ENCODE measurements around the gene HSD17B13.
"Not testable (repeated sequence)": the region's sequence is repeated elsewhere in the genome, so short reads cannot be mapped to it uniquely, and the experiment has no call there.

The HSD17B13 gene

DNA sequence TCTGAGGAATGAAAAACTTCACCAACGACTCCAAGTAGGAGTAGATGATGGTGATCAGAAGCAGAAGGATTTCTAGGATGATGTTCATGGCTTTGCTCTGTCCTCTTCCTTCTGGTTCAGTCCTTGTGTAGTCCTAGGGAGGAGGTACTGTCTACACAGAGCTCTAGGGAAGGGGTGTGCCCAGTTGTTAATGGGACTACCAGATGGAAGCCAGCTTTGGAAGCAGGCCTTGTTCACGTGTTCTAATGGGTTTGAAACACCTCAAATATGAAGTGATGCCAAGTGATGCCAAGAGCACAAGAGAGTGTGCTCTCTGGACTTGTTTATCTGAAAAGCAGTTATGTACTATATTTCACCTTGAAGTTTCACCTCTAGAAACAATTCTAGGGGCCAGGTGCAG lies at the start of gene HSD17B13:
TSS of gene HSD17B13 (minus strand) at position 129 of the 400 bp plus-strand sequence. CDS start at position 88, 41 bp downstream.
- no peak for DNase-seq (ENCODE audit: low spot score)

DNA sequence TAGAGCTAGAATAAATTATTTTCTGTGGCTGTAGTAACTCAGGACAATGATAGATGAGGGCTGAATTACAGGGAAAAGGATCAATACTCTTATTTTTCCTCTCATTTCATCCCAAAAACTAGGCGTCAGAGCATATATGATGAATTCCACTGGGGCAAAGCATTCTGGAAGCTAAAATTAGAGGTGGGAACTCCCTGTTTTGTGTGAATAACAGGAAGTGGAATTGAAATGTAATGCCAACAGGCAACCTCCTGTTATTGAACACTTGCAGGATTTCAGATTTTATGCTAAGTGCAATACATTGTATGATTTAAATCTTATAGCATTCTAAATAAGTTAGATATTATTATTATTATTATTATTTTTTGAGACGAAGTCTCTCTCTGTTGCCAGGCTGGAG lies 47.4 kb upstream of the HSD17B13 start:
- DNase-seq (ENCODE audit: low spot score), result no peak

DNA sequence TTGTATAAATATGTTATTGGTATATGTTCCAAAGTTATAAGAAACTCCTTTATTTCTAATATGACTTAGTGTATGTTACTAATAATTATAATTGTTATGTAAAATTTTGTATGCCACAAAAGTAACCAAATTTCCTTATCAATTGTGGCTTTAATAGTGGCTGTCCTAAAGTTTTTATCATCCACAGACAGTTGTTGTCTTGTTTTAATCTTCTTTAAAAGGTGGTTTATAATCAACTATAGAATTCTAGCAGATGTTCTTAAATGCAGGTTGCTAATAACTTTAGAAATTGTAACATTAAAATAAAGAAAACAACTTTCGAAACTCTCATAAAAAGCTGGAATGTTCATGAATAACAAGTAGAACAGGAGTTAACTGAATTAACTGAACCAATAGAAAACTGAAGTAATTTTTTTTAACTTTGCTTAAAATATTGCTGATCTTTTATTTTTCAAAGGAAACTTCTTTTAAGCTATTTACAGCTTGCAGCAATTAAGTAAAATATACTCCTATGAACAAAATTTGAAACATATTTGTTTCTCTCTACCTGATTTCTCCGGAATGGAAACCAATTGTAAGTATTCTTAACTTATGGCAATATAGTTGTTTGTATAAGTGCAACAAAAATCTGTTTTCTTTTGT lies 44.0 kb upstream of the HSD17B13 start:
- no peak for DNase-seq (ENCODE audit: low spot score)

DNA sequence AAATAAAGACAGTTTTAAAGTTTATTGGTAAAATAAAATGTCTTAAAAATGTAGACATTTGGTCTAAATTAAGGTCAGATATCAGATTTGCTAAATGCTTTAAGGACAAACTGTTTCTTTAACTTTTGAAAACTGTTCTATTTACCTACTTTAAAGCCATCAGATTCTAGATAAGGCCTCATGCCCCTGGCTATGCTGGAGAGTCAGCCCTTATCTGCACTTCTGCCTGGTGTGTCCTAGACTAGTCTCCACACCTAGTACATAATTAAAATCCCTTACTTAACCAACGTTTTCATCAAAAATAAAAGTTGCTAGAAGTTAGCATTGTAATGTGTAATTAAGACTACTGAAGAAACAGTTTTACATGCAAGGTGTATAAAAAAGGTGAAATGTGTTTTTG lies 42.7 kb upstream of the HSD17B13 start:
- DNase-seq (ENCODE audit: low spot score), result no peak

DNA sequence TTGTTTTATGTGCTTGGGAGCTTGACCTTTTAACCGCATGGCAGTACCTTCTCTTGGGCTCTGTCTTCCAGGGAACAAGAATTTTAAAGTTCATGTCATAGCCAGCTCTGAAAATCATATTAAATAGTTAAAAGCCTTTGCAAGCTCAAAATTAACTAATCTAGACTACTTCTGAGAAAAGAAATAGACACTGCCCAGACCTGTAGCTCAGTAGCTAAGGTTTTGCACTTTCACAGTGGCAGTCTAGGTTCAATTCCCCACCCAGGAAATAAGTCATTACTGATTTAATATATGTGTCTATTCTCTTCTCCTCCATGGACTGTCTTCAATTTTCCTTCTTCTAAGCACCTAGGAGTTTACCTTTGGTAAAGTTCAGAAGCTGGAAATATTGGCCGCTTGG lies 40.9 kb upstream of the HSD17B13 start:
- DNase-seq (ENCODE audit: low spot score), result no peak

GRCh38 chr4:87360338-87360935 lies 37.8 kb upstream of the HSD17B13 start:
- no peak for DNase-seq (ENCODE audit: low spot score)

- no peak for DNase-seq (ENCODE audit: low spot score)
Measured at GRCh38 chr4:87359258-87359657, 36.6 kb upstream of the HSD17B13 start.

DNA sequence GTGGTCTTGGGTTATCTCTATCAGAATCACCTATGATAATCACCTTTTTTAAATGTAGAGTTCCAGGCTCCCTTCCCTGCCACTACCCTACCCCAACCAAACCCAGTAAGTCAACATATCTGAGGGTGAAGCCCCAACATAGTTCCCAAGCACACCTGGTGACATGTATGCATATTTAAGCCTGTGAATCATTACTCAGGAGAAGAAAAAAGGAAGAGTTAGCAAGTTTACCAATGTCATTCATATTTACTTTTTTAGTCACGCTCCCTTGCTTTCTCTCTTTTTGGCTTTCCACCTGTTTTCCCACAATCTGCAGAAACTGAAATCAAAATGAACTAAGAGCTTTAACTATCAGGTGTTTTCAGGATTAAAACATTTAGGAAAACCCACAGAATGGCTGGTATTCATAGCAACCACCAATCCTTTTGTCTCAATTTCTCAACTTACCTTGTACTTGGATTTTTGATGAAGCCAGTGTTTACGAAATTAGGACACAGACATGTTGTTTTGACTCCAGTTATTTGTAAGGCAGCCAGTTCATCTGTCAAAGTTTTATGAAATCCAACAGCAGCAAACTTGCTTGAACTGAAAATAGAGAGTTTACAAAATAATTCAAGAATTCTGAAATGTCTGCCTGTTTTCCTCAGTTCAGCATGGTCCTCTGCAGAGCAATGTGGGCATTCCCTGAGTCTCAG lies 34.3 kb upstream of the HSD17B13 start:
- no peak for DNase-seq (ENCODE audit: low spot score)

DNA sequence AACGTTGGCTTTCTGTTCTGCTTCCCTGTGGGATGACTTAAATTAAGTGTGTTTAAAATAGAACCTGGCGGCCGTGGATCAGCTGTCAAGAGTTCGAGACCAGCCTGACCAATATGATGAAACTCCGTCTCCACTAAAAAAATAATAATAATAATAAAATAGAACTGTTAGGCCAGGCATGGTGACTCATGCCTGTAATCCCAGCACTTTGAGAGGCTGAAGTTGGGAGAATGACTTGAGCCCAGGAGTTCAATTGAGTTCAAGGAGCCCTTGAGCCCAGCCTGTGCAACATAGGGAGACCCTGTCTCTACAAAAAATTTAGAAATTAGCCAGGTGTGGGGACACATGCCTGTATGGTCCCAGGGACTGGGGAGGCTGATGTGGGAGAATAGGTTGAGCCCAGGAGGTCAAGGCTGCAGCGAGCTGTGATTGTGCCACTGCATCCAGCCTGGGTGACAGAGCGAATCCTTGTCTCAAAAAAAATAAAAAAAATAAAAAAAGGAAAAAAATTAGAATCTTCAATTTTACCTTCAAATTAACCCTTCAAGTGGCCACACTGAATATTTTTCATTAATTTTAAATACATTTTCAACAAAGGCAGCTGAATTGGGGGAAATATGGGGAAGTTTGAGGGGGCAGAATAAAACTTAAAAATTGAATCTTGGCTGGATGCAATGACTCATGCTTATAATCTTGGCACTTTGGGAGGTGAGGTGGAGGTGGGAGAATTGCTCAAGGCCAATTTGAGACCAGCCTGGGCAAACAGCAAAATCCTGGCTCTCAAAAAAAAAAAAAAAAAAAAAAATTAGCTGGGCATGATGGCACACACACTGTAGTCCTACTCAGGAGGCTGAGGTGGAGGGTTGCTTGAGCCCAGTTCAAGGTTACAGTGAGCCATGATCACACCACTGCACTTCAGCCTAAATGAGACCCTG lies 31.8 kb upstream of the HSD17B13 start:
- no peak for DNase-seq (ENCODE audit: low spot score)

- peak; percentile 33 for DNase-seq (ENCODE audit: low spot score)
Measured at GRCh38 chr4:87353592-87353991, 30.9 kb upstream of the HSD17B13 start.

GRCh38 chr4:87345139-87345538 lies 22.5 kb upstream of the HSD17B13 start:
- DNase-seq (ENCODE audit: low spot score), result no peak

GRCh38 chr4:87342872-87343271 lies 20.2 kb upstream of the HSD17B13 start:
- DNase-seq (ENCODE audit: low spot score), result no peak

- DNase-seq (ENCODE audit: low spot score), result not testable (repeated sequence)
Measured at GRCh38 chr4:87341954-87342635, 19.4 kb upstream of the HSD17B13 start.

DNA sequence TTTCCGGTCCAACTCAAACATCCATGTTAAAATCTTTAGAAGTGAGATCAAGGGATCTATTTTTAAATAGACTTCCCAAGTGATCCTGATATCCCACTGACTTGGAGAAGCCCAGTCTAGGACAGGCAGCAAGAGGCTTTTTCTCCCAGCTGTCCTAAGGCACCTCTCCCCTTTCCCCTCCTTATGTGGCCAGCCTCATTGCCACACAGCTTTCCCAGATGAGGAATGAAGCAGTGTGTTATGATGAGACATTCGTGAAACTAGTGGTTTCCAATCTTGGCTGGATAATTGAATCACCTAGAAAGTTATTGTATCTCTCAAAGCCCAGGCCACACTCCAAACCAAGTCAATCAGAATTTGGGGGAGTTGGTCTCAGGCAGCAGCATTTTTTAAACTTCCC lies 16.8 kb upstream of the HSD17B13 start:
- no peak for DNase-seq (ENCODE audit: low spot score)

DNA sequence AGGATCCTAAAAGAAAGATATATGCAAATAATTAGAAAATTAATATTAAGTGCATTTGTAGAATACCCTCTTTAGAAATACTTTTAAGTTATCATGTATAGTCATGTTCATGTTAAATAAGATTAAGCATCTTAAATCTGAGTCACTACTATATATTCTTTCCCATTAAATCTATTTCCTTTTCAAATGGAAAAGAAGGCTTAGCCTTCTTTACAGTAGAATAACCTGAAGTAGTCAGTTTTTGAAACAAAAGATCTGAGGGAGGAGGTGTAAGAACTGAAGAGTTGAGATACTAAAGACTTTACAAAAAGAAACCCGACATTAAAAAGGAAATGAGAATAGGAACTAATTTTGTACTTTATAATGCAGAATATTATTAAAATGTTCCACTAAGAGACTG lies 14.7 kb upstream of the HSD17B13 start:
- DNase-seq (ENCODE audit: low spot score), result no peak

DNA sequence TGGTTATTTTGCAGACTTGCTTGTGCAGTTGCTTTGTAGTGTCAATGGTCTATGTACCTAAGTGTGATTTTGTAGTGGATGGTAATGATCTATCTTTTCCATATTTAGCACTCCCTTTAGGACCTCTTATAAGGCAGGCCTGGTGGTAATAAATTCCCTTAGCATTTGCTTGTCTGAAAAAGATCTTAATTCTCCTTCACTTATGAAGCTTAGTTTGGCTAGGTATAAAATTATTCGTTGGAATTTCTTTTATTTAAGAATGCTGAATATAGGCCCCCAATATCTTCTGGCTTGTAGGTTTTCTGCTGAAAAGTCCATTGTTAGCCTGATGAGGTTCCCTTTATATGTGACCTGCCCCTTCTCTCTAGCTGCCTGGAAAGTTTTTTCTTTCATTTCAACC lies 10.6 kb upstream of the HSD17B13 start:
- no peak for DNase-seq (ENCODE audit: low spot score)

DNA sequence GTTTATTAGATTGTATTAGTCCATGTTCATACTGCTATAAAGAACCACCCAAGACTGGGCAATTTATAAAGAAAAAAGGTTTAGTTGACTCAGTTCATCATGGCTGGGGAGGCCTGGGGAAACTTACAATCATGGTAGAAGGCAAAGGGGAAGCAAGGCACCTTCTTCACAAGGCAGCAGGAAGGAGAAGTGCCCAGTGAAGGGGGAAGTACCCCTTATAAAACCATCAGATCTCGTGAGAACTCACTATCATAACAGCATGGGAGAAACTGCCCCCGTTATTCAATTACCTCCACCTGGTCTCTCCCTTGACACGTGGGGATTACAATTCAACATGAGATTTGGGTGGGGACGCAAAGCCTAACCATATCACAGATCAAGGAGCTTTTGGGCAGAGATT lies 8.1 kb upstream of the HSD17B13 start:
- DNase-seq (ENCODE audit: low spot score), result no peak

GRCh38 chr4:87327136-87327535 lies 4.5 kb upstream of the HSD17B13 start:
- DNase-seq (ENCODE audit: low spot score), result no peak

GRCh38 chr4:87326460-87326859 lies 3.8 kb upstream of the HSD17B13 start:
- no peak for DNase-seq (ENCODE audit: low spot score)

DNA sequence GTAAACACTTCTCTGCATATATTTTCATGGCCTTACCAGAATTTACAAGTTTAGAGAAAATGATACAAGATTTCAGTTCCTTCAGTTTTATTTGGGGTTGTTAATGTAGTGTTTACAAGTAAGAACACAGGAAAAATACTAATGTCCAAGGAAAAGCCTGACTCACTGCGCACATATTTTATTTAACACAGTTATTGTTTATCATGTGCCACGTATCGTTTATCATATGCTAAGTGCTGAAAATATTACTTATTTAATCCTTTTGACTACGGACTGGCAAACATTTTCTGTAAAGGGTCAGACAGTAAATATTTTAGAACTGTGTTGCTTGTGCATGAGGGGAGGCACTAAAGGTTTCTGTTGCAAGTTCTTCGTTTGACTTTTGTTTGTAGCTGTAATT lies 794 bp downstream of the HSD17B13 start:
- DNase-seq (ENCODE audit: low spot score), result no peak

DNA sequence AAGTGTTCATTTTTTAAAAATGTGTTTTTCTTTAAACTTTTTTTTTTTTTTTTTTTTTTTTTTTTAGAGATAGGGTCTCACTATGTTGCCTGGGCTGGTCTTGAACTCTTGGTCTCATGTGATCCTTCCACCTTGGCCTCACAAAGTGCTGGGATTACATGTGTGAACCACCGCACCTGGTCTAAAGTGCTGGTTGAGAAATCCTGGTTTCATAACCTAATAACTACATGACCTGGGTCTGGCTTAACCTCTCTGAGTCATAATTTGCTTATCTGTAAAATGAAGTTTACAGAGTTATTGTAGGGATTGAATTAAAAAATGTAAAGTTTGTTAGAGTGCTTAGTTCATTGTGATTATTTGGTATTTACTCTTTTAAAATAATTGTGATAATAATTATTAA lies 5.2 kb downstream of the HSD17B13 start:
- no peak for DNase-seq (ENCODE audit: low spot score)

GRCh38 chr4:87316961-87317360 lies 5.7 kb downstream of the HSD17B13 start:
- no peak for DNase-seq (ENCODE audit: low spot score)
